ENCODE results near the gene BCL2. TPM values are rescaled to one million over a fixed set of nuclear protein-coding genes. Genes with fewer than 3 reads are reported as not detected.

Gene BCL2
- polyA plus RNA-seq, 4 donors = 23.3 to 28.8 (median 27.1) TPM

DNA sequence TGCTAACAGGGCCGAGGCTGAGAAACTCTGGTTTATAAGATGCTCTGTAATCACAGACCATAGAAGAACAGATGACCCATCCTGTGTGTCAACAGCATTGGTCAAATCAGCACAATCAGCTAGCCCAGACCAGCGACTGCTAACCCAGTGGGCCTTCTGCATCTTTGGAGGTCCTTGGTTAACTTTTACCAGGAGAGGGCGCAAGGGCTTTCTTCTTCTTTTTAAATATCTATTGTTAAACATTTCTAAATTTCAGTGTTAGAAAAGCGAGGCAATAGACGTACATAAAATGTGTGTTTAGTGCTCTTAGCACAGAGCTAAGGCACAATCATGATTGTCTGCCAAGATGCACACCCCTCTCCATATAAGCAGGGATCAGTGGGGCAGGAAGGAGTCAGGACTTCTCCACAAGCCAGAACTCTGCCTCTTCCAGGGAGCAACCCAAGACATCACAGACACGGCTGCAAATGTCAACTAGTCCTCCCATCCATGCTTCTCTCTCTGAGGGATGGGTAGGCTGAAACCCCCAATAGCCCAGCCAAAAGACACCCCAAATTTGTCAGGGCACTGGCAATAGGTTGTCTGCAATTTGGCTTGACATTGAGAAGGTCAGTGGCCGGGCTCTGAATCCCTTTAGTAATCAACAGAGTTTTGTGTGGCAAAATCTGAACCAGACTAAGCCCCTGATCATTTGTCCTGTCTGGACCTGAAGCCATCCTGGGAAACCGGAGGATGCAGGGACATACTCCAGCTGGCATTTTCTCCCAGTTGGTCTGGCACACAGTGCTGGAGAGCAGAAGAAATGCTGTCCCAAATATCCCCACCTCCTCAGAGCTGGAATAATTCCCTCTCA lies 188.2 kb downstream of the BCL2 start:
- DNase-seq (ENCODE audit: low read depth in 4 of 4, low spot score in 3 of 4) = peak in 3 of 4 donors; percentile 49 to 55 (median 50)

GRCh38 chr18:63130176-63130575 lies 189.4 kb downstream of the BCL2 start:
- DNase-seq (ENCODE audit: low read depth in 4 of 4, low spot score in 3 of 4) = no peak

DNA sequence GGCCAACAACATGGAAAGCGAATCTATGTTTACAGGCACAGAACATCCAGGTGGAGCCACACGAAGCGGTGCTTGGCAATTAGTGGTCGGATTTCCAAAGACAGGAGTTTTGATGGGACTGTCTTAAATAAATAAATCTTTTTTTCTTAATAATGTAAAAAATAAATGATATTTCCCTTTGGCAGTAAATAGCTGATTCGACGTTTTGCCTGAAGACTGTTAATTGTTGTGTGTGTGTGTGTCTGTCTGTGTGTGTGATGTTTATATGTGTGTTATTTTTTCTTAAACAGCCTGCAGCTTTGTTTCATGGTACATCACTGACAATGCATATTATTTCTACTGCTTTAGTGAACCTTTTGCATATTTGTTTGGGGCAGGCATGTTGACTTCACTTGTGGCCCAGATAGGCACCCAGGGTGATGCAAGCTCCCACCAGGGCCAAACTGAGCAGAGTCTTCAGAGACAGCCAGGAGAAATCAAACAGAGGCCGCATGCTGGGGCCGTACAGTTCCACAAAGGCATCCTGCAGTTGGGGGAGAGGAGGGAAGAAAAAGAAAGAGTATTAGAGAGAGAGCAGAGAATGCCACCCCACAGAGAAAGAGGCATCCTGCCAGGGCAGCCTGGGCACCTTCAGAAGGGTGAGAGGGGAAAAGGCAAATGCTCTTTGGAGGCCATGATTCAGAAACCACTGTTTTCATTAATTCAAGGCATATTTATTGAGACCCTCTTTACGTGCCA lies 191.2 kb downstream of the BCL2 start:
- DNase-seq (ENCODE audit: low read depth in 4 of 4, low spot score in 3 of 4) = no peak

GRCh38 chr18:63126134-63127069 lies 193.2 kb downstream of the BCL2 start:
- no peak for DNase-seq (ENCODE audit: low read depth in 4 of 4, low spot score in 3 of 4)

GRCh38 chr18:63120620-63121019 lies 198.9 kb downstream of the BCL2 start:
- DNase-seq (ENCODE audit: low read depth in 4 of 4, low spot score in 3 of 4) = no peak

DNA sequence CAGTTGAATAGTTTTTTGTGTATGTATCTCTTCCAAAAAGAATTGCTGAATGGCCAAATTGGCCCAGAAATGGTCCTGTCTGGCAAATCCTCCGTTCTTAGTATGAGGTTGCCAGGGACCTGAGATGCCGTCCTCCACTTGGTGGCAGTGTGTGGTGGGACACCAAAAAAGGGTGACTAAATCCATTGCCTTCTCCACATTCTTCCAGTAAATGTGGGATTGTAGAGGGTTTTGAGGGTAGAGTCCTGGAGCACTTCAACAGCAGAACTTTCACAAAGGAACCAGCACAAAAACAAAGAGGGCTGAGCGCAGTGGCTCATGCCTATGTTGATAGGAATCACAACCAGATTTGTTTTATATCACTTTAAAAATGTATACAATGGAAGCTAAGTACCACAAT lies 199.9 kb downstream of the BCL2 start:
- no peak for DNase-seq (ENCODE audit: low read depth in 4 of 4, low spot score in 3 of 4)

DNA sequence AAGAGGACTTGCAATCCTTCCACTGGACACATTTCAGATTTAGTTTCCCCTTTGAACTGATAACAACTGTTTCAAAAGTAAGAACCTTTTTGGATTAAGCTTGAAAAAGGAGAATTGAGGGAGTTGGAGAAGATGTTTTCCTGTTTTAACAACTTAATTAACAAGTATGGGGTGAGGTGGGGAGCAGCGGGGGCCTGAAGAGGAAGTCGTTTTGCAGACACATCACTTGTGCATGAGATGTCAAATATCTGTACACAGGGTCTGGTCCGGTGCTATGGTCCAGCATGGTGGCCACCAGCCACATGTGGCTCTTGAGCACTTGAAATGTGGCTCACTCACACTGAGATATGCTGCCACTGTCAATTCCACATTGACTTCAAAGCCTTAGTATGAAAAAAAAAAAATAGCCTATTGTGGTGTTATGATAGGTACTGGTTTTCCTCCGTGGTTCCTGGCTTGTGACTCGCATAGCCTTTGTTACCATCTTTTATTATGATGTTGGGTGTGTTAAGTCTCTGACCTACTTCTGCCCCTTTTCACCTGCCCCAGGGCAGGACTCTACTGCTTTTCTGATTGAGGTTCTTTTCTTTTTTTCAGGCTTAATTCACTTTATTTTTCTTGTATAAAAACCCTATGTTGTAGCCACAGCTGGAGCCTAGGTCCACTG lies 205.5 kb downstream of the BCL2 start:
- DNase-seq (ENCODE audit: low read depth in 4 of 4, low spot score in 3 of 4) = no peak

GRCh38 chr18:63112706-63113105 lies 206.9 kb downstream of the BCL2 start:
- DNase-seq (ENCODE audit: low read depth in 4 of 4, low spot score in 3 of 4) = no peak

DNA sequence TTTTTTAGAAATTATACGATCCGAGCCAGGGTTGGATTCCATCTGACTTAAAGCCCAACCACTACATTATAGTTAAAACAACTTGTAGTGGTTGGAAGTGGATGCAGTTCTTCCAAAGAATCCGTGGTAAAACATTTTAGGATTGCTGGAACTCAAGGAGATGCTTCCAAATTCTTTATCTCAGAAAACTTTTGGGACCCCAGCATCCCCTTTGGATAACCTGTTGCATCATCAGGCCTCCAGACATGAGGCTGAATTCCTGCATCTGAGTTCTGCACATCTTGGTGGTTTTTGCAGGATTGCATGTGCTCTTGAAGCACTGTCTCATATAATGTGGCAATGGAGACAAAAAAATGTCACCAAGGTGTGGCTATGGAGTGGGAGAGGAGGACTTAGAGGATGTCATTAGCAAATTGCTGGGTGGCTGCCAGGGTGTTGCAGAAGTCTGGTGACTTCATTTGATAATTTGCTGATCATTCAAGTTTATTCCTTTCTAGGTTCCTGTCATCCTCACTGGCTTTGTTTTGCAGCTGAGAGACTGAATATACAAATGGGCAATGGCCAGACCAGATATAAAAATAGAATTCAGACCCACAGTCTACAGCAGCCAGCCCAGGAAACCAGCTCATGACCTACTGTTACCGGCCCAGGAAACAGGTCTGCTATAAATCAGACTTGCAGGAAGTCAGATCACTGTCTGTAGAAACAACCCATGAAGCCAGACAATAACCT lies 207.7 kb downstream of the BCL2 start:
- no peak for DNase-seq (ENCODE audit: low read depth in 4 of 4, low spot score in 3 of 4)

DNA sequence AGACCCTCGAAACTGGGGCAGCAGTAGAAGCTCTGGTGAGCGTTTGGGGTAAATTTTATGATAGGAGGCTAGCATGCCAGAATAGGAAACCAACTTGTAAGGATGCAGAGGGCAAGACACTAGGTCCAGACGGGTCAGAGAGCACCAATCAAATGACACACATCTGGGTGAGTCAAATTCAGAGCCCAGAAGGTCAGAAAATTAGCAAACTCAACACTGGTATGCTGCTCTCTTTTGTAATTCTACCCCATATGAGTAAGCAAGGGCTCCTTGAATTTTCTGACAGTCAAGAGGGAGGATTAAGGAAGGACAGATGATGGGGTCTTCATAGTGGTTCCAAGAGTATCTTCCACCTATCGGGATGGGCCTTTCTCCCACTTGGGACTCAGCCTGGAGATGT lies 209.8 kb downstream of the BCL2 start:
- no peak for DNase-seq (ENCODE audit: low read depth in 4 of 4, low spot score in 3 of 4)

GRCh38 chr18:63109022-63109421 lies 210.5 kb downstream of the BCL2 start:
- DNase-seq (ENCODE audit: low read depth in 4 of 4, low spot score in 3 of 4) = no peak

- DNase-seq (ENCODE audit: low read depth in 4 of 4, low spot score in 3 of 4) = no peak
These were observed 211.6 kb downstream of the BCL2 start for GRCh38 chr18:63107931-63108330.

DNA sequence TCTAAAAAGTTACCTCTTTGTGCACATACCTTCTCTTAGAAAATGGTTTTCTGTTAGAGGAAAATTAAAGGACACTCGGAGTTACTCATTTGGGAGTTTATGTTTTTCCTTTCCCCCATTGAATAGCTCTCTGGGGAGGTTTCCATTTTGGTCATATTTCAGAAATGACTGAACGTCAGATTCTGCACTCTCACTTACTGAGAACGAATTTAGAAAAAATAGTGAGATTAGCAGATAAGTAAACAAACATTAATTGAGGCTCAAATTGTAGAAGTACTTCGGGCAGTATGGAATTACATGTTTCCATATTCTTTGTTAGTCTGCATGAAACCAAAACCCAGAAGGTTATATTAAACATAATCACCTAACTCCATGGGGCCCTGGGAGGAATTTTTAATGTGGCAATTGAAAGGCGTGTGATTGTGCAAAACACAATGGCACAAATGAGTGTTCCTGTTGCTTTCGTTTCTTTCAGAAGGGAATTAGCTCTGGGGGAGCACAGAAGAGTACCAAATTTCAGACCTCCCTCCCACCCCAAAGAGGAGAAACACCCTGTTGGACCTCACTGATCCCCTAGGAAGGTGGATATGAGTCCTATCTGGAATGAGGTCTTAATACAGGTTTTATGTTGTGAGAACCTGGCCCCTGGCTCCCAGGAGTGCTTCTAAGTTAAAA lies 212.3 kb downstream of the BCL2 start:
- no peak for DNase-seq (ENCODE audit: low read depth in 4 of 4, low spot score in 3 of 4)

DNA sequence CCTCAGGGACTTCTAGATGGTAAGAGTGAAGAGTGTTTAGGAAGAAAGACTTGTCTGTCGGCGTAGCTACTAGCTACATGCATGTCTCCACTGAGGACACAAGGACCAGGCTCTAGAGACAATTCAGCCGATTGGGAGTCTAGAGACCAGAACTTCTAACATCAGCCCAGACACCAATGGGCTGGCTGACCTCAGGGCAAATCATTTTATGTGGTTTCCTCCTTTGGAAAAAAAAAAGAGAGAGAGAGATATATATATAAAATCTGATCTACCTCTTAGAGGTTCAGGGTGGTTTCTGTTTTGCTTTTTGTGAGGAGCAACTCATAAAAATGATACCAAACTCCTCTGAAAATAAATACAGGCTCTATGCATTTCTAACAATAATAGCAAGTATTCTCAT lies 212.8 kb downstream of the BCL2 start:
- DNase-seq (ENCODE audit: low read depth in 4 of 4, low spot score in 3 of 4) = no peak

DNA sequence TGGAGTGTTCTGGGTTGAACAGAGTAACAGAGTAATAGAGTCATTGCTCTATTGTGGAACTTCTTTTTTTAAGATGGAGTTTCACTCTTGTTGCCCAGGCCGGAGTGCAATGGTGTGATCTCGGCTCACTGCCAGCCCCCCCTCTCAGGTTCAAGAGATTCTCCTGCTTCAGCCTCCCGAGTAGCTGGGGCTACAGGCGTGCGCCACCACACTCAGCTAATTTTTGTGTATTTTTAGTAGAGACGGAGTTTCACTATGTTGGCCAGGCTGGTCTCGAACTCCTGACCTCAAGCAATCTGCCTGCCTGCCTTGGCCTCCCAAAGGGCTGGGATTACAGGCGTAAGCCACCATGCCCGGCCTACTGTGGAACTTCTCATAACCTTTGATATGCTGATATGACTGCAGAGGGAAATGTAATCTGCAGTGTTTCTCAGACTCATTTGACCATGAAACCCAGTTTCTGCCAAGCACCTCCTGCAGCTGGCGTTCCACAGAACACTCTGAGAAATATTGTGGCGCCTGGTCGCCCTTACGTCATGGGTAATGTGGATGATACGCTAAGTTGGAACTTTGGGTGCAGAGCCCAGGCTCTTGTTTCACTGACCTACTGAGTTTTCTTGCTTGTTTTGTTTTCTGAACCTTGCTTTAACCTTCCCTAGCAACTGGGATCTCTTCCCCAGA lies 213.8 kb downstream of the BCL2 start:
- DNase-seq (ENCODE audit: low read depth in 4 of 4, low spot score in 3 of 4) = no peak

DNA sequence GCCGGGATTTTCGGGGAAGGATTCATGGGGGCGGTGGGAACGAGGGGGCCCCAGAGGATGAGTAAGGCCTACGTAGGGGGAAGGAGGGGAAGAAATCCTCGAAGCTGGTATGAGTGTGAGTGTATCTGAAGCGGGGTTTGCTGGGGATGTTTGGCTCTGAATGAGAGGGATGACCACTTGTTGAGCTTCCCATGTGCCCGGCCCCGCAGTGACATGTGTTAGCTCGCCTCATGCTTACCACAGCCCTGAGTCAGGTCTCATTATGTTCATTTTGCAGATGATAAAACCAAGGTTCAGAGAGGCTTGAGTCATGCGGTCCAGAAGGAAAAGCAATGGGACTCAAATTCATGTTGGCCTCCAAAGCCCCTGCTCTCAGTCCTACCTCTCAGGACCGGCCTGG lies 214.7 kb downstream of the BCL2 start:
- no peak for DNase-seq (ENCODE audit: low read depth in 4 of 4, low spot score in 3 of 4)

GRCh38 chr18:63102941-63103744 lies 216.4 kb downstream of the BCL2 start:
- no peak for DNase-seq (ENCODE audit: low read depth in 4 of 4, low spot score in 3 of 4)

DNA sequence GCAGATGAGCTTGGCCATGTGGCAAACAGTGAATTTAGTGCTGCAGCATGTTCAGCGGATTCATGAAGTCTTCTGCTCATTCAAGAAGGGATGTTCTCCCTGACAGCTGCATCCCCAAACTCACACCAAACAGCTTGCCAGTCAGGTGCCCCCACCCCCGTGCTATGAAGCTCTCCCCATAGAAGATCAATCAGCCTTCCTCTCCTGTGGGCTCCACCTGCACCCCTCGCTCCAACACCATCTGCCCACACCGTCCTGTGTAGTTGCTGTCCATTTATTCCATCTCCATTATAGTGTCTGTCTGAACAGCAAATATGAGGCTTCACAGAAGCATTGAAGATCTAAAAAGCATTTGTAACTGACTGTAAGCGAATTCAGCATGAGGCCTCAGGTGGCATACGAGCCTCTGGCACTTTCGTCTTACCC lies 218.9 kb downstream of the BCL2 start:
- no peak for DNase-seq (ENCODE audit: low read depth in 4 of 4, low spot score in 3 of 4)

Measured in right renal pelvis (tissue), 4 donors.